GM23338 (cell line): ENCODE data around the gene TNFAIP8L3.
"Not testable (repeated sequence)": the region's sequence is repeated elsewhere in the genome, so short reads cannot be mapped to it uniquely, and the experiment has no call there.

ENCODE experiments used
- CREB1 ChIP-seq: fragments of 250-450 bp; sonication (Bioruptor Pico); IDR thresholded peaks from 2 replicates; pipeline ENCODE4 v1.5.0; 2020; ENCODE audit warnings: low read depth, mild to moderate bottlenecking, moderate library complexity
- CTCF ChIP-seq, 2 experiments: fragments of 200-600 bp in 1 of 2; sonication (generic) in 1 of 2; conservative IDR thresholded peaks; 2 replicates each; pipeline versions ENCODE4 v1.5.1 to v1.6.1; 2016 to 2017; ENCODE audit warnings: antibody characterized with exemption in 2 of 2, low read depth in 2 of 2, mild to moderate bottlenecking in 2 of 2, moderate library complexity in 1 of 2
- ETS1 ChIP-seq: IDR thresholded peaks from 2 replicates; pipeline ENCODE4 v1.6.1; 2016; ENCODE audit warnings: antibody characterized with exemption
- EZH2 ChIP-seq: fragments of 200-600 bp; sonication (generic); IDR thresholded peaks from one replicate; pipeline ENCODE4 v1.8.0; 2017; ENCODE audit warnings: antibody characterized with exemption, mild to moderate bottlenecking, low read depth; ENCODE audit not compliant: unreplicated experiment
- EZH2phosphoT487 ChIP-seq: fragments of 200-600 bp; sonication (generic); IDR thresholded peaks from one replicate; pipeline ENCODE4 v1.8.1; 2018; ENCODE audit warnings: antibody characterized with exemption; ENCODE audit not compliant: unreplicated experiment
- JUNB ChIP-seq: IDR thresholded peaks from one replicate; pipeline ENCODE4 v1.6.1; 2016; ENCODE audit warnings: antibody characterized with exemption; ENCODE audit not compliant: unreplicated experiment
- NANOG ChIP-seq: IDR thresholded peaks from 2 replicates; pipeline ENCODE4 v1.6.1; 2016; ENCODE audit warnings: antibody characterized with exemption, borderline replicate concordance
- POLR2AphosphoS5 ChIP-seq: IDR thresholded peaks from 2 replicates; pipeline ENCODE4 v1.6.1; 2016; ENCODE audit warnings: antibody characterized with exemption, low read depth
- REST ChIP-seq: IDR thresholded peaks from one replicate; pipeline ENCODE4 v1.6.1; 2018; ENCODE audit warnings: antibody characterized with exemption; ENCODE audit not compliant: unreplicated experiment
- STAT1 ChIP-seq: IDR thresholded peaks from one replicate; pipeline ENCODE4 v1.6.1; 2016; ENCODE audit warnings: antibody characterized with exemption; ENCODE audit not compliant: unreplicated experiment
- ZNF114 ChIP-seq: fragments of 250-450 bp; sonication (Bioruptor Pico); IDR thresholded peaks from 2 replicates; pipeline ENCODE4 v1.5.0; 2020; ENCODE audit warnings: mild to moderate bottlenecking, moderate library complexity
- ZNF331 ChIP-seq: fragments of 250-450 bp; sonication (Bioruptor Pico); IDR thresholded peaks from 2 replicates; pipeline ENCODE4 v1.5.0; 2020; ENCODE audit warnings: low read depth, mild to moderate bottlenecking, moderate library complexity

- not testable (repeated sequence) for TF ChIP-seq EZH2; CTCF (conservative IDR thresholded peaks at IDR 0.05; ENCODE audit: low read depth in 2 of 2); EZH2phosphoT487; CREB1 (CRISPR knock-in tag); ZNF114 (CRISPR knock-in tag); REST; JUNB; POLR2AphosphoS5; ETS1; NANOG; STAT1; ZNF331 (CRISPR knock-in tag)
Observed at GRCh38 chr15:51123002-51123401, 28.3 kb upstream of the TNFAIP8L3 start.
